Progenitor cell of endocrine pancreas (in vitro differentiated cells): Measurements from ENCODE around the gene AMOTL2. TPM values are rescaled to one million over a fixed set of nuclear protein-coding genes. Genes with fewer than 3 reads are reported as not detected.

Experiments used
- DNase-seq: peaks from one replicate; pipeline ENCODE4 v3.0.0; 2021; ENCODE audit warnings: low spot score; ENCODE audit not compliant: unreplicated experiment
- H3K27ac Mint-ChIP-seq: 2 replicates; pipeline ENCODE4 v1.8.0; 2021; ENCODE audit warnings: mild to moderate bottlenecking, moderate library complexity, mixed read lengths
- H3K27me3 Mint-ChIP-seq: 2 replicates; pipeline ENCODE4 v1.8.0; 2021; ENCODE audit warnings: mixed read lengths
- H3K36me3 Mint-ChIP-seq: 2 replicates; pipeline ENCODE4 v1.8.0; 2022; ENCODE audit warnings: mixed read lengths; ENCODE audit not compliant: insufficient read depth
- H3K4me1 Mint-ChIP-seq: 2 replicates; pipeline ENCODE4 v1.8.0; 2021; ENCODE audit warnings: low read depth, mixed read lengths
- H3K4me3 Mint-ChIP-seq: 2 replicates; pipeline ENCODE4 v1.8.0; 2021; ENCODE audit warnings: low read depth, mild to moderate bottlenecking, moderate library complexity, mixed read lengths
- H3K9me3 Mint-ChIP-seq: 2 replicates; pipeline ENCODE4 v1.8.0; 2021; ENCODE audit warnings: low read depth, mixed read lengths
- CTCF ChIP-seq: fragments of 200-600 bp; sonication (generic); IDR thresholded peaks from one replicate; pipeline ENCODE4 v1.5.0; 2021; ENCODE audit warnings: antibody characterized with exemption, mild to moderate bottlenecking; ENCODE audit not compliant: unreplicated experiment
- microRNA-seq: library from miRNA; unstranded; fragments of <30 nt; microRNA quantifications from one replicate; pipeline ENCODE4 v1.1.0, GENCODE V29; 2020; ENCODE audit warnings: borderline number of aligned reads; ENCODE audit not compliant: unreplicated experiment
- total RNA-seq: library from RNA; stranded (reverse); gene quantifications from 2 replicates; pipeline ENCODE4 v1.2.1, GENCODE V29; 2021

Gene AMOTL2
- total RNA-seq, 1 donor from 2014 or later, result 94.4 TPM

GRCh38 chr3:134309987-134310700 is 64.1 kb downstream of the AMOTL2 start:
- Mint-ChIP-seq H3K36me3 (no peaks in the 10 kb centered on the region), H3K27me3 (peaks cover 9% of the 10 kb centered on the region), H3K4me1 (peaks cover 20% of the 10 kb centered on the region), H3K4me3 (no peak overlapping the region), H3K27ac (peak overlapping the region; percentile 62), H3K9me3 (no peaks in the 10 kb centered on the region)
- no peak for TF ChIP-seq CTCF
- no peak for DNase-seq

DNA sequence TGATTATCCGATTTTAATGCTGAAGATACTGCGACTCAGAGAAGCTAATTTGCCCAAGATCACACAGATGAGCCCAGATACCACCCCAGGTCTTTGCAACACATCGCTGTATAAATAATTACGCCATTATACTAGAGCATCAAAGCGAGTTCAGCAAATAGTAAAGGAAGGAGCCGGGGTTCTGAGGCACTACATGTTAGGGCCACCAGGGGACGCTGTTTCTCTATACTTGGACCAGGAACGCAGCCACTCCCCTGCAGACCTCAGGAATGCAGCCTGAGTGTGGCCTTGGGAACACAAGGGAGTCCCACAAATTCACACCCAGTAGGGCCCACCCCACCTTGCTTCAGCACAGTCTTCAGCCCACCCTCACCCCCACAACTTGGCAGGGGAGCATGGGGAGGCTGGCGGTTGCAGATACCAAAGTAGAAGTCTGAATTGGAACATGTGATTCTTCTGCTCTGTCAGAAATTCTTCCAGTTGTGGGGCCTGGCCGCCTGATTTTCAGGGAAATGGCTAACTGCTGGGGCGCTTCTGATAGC is 65.8 kb downstream of the AMOTL2 start:
- Mint-ChIP-seq H3K36me3 (no peaks in the 10 kb centered on the region), H3K4me3 (no peak overlapping the region), H3K9me3 (no peaks in the 10 kb centered on the region), H3K27me3 (no peaks in the 10 kb centered on the region), H3K4me1 (peaks cover 9% of the 10 kb centered on the region), H3K27ac (peak overlapping the region; percentile 94)
- peak; percentile 98 for TF ChIP-seq CTCF
- DNase-seq, result peak; percentile 76

- H3K27me3 Mint-ChIP-seq, result no peaks in the 10 kb centered on the region
- TF ChIP-seq CTCF, result no peak
- no peak overlapping the region for H3K27ac Mint-ChIP-seq
- H3K4me3 Mint-ChIP-seq, result no peak overlapping the region
- peaks cover 9% of the 10 kb centered on the region for H3K4me1 Mint-ChIP-seq
- H3K36me3 Mint-ChIP-seq, result no peaks in the 10 kb centered on the region
- no peak for DNase-seq
- H3K9me3 Mint-ChIP-seq, result no peaks in the 10 kb centered on the region
These were observed 66.8 kb downstream of the AMOTL2 start for GRCh38 chr3:134307425-134307824.

DNA sequence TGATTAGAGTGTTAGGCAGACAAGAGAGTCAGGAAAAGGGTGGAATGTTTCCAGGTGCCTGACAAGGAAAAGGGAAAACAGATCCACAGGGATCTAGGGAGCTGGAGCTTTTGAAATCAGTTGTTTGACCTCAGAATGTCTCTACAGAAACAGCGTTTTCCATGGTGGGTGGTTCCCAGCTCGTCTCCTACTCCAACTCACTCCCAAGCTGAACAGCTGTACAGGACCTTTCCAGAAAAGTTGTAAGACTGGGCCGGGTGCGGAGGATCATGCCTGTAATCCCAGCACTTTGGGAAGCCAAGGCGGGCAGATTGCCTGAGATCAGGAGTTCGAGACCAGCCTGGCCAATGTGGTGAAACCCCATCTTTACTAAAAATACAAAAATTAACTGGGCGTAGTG is 67.9 kb downstream of the AMOTL2 start:
- Mint-ChIP-seq H3K9me3 (no peaks in the 10 kb centered on the region), H3K36me3 (no peaks in the 10 kb centered on the region), H3K27ac (peak overlapping the region; percentile 67), H3K27me3 (no peaks in the 10 kb centered on the region), H3K4me3 (no peak overlapping the region), H3K4me1 (peaks cover 9% of the 10 kb centered on the region)
- TF ChIP-seq CTCF, result no peak
- no peak for DNase-seq

Small RNAs within 50 kb of the gene (microRNA-seq; reads per million reads assigned to microRNA genes)
- 1.8 reads per million for gene MIR6827

Other genes with a start within 250 kb of the AMOTL2 start
- gene RYK, start 123.6 kb downstream of the AMOTL2 start, total RNA-seq, result 82.3 and 85.2 TPM in 2 replicates
- gene ANAPC13, start 111.5 kb upstream of the AMOTL2 start, total RNA-seq, result 63.9 and 67.0 TPM in 2 replicates
- 24.7 and 25.7 TPM in 2 replicates for gene CEP63, start 111.6 kb upstream of the AMOTL2 start, total RNA-seq